Fibroblast of skin of abdomen (primary cell): ENCODE data around the gene PTPRU.

ENCODE experiments used
- DNase-seq: peaks from one replicate; pipeline ENCODE4 v3.0.0-alpha.2; 2013

Gene PTPRU

GRCh38 chr1:29267321-29268070 is 31.2 kb downstream of the PTPRU start:
- no peak for DNase-seq

DNA sequence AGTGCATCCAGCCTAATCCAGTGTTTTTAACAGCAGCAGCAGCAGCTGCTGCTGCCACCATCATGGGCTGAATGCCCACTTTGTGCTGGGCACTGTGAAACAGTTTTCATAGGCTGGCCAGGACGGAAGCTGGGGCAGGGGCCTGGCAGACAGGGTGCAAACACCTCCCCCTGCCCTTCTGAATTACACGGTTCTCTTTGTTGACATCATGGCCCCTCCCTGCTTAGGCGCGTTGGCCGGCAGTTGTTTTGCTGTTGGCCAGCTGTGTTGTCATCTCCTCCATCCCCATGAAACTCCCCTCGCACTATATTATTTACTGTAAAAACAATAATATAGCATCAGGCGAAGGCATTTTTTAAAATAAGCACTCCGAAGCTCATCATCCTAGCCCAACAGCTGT is 33.1 kb downstream of the PTPRU start:
- DNase-seq: no peak

DNA sequence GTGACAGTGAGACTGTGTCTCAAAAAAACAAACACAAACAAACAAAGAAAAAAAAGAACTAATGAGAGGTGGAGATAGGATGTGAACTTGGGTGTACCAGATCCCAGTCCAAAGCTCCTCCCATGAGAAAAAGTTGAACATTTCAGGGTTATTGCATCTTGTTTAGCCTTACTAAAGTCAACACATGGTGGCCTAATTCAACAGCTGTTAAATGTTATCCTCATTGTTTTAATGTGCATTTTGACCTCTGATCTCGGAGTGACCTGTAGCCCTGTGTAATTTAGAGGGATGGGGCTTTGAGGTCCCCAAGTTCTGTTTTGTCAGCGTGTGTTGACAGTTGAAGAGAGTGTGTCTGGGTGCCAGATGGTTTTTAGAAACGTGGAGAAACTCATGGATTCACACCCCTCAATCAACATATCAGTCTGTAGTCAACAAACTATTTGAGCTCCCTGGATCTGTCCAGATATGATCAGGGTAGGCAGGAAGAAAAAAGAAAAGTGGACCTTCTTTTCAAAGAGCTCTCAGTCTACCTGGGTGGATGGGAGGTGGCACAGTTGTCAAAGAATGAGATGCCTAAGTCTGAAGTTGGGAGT is 34.7 kb downstream of the PTPRU start:
- no peak for DNase-seq

GRCh38 chr1:29271724-29272123 is 35.4 kb downstream of the PTPRU start:
- peak; percentile 87 for DNase-seq

DNA sequence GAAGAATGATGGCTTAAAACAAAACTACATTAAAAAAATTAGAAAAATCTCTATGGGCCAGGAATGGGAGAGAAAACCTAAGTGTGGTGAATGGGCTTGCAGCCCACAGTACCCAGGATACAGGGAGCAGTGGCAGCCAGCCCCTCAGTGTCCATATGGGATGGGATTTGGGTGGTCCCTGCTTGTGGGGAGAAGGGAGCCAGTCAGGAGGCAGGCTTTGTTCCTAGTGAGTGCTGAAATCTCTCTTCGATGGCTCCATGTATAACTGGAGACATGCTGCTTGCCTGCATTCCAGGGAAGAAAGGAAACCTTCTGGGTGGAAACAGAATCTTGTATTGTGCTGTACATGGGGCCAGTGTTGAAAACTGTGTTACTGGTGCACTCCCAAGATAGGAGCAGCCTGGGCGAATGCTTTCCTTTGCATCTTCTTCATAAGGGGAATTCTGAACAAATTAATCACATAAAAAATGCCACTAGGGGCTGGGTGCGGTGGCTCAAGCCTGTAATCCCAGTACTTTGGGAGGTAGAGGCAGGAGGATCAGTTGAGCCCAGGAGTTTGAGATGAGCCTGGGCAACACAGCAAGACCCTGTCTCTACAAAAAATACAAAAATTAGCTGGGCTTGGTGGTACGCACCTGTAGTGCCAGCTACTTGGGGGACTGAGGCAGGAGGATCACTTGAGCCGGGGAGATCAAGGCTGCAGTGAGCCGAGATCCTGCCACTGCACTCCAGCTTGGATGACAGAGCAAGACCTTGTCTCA is 36.0 kb downstream of the PTPRU start:
- no peak for DNase-seq

DNA sequence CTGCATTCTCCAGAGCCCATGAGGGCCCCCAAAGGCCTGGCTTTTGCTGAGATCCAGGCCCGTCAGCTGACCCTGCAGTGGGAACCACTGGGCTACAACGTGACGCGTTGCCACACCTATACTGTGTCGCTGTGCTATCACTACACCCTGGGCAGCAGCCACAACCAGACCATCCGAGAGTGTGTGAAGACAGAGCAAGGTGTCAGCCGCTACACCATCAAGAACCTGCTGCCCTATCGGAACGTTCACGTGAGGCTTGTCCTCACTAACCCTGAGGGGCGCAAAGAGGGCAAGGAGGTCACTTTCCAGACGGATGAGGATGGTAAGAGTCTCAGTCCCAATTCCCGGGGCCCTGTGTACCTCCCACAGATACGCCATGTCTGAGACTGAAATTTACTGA is 39.1 kb downstream of the PTPRU start:
- DNase-seq: no peak

DNA sequence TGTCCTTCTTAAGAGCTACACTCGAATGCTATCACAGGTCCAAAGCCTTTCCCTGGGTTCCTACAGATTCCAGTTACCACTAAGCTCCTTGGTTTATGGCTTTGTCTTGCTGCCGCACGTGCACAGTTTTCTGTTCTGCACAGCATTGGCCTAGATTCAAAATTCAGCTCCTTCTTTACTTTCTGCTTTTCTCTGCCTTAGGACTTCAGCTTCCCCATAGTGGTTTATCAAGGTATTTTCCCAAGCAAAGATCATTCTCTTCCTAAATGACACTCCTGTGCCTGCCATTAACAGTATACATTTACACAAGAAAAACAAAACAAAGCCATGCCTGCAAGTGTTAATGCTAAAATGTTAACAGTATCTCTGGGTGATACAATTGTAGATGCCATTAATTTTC is 41.8 kb downstream of the PTPRU start:
- no peak for DNase-seq

GRCh38 chr1:29279406-29279805 is 43.1 kb downstream of the PTPRU start:
- DNase-seq: no peak

DNA sequence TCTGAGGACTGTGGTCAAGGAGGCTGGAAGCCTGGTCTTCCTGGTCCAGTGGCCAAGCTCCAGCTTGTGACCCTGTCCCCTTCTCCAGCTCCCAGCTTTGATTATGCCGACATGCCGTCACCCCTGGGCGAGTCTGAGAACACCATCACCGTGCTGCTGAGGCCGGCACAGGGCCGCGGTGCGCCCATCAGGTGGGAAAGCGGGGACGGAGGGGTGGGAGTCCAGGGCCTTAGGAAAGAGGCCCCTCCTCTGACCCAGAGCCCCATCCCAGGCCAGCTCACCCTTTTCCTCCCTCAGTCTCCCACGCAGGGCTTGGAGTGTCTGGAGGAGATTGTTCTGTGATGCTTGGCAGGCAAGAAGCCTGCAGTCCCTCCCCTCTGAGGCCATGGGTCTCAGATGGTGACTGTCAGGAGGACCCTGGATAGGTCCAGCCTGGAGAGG is 43.6 kb downstream of the PTPRU start:
- no peak for DNase-seq

DNA sequence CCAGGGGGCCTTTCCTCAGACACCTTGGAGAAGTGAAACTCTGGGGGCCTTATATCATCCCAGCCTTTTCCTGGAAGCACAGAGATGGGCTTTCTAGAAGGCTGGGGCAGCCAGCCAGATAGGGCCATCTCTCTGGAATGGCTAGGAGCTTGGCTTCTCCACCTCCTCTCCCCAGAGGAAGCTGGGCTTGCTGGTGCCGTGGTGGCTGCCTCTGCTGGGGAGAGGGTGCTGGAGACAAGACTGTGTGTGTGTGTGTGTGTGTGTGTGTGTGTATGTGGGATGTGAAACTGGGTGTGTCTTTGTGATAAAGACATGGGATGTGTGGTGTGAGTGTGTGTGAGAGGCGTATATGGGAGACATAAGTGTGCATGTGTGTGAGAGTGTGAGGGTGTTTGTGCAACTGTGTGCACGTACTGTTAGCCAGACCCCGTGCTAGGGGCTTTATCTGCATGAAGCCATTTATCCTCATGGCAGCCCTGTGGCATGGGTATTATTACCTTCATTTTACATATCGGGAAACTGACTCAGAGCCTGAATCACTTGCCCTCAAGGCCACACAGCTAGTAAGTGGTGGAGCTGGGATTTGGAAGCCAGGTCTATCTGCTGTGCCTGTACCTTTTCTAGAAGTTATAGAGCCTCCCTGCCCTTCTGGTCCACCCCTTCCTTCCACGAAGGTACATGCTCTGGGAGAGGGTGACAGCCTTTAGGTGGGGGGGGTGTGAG is 44.2 kb downstream of the PTPRU start:
- DNase-seq: peak; percentile 49

GRCh38 chr1:29281571-29281970 is 45.2 kb downstream of the PTPRU start:
- no peak for DNase-seq

DNA sequence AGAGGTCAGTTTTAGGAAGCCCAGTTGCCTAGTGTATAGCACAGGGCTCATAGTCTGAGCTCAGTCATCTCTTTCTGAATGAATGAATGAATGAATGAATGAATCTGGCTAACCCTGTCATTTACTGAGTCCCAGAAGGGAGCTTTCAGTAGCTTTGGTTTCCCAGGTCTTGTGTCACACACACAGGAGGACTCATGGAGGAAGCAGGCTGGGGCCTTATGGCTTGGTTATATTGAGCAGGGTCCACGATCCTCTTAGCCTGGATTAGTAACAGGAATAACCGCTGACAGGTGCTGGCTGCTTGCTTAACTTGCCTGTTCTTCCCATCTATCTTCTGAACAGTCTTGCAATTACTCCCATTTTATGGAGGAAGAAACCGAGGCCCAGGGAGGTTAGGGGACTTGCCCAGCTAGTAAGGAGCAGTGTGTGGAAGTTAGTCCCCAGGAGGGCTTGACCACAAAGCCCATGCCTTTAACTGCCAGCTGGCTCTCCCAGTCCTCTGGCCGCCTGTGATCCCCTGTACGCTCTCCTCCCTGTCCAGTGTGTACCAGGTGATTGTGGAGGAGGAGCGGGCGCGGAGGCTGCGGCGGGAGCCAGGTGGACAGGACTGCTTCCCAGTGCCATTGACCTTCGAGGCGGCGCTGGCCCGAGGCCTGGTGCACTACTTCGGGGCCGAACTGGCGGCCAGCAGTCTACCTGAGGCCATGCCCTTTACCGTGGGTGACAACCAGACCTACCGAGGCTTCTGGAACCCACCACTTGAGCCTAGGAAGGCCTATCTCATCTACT is 46.0 kb downstream of the PTPRU start:
- DNase-seq: no peak

DNA sequence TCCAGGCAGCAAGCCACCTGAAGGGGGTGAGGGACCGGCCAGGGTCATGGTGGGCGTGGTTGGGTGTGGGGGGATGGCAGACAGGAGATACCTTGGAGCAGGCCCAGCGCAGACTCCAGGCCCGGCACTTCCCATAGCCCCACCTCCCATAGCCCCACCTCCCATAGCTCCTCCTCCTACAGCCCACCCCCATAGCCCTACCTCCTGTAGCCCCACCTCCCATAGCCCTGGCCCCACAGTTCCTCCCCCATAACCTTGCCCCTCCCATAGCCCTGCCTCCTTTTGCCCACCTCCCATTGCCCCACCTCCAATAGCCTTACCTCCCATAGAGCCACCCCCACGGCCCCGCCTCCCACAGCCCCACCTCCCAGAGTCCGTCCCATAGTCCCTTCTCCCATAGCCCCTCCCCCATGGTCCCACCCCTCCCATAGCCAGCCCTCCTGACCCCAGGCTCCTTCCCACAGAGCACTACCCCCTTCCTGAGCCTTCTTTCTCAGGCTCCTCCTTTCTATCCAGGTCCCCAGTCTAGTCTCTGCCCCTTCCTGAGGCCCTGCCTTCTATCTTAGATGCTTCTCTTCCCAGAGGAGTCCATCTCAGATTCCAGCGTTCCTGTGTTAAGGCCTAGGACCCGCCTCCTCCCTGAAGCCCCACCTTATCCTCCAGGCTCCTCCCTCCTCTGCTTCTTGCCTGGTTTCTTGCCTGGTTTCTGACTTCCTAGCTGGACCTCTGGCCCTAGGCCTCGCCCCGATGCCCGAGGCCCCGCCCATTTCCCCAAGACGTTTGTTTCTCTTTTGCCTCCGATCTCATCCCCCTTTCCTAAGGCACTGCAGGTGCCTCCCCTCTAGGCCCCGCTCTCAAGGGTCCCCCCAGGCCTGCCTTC is 46.8 kb downstream of the PTPRU start:
- DNase-seq: peak; percentile 67

DNA sequence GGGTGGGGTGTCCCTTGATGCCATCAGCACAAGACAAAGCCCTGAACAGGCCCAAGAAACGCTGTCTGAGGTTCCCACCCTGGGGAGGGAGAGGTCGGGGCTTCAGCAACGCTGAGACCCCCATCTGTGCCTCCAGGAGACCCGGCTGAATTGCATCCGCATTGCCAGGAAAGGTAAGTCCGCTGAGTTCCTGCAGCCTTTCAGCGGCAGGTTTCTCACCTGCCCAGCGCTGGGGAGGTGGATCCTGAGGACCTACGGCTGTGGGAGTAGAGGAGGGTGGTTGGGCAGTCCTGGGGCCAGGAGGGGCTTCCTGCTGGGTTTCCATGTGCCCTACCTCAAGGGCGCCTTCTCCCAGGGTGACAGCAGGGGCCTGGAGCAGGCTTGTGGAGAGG is 47.5 kb downstream of the PTPRU start:
- no peak for DNase-seq

DNA sequence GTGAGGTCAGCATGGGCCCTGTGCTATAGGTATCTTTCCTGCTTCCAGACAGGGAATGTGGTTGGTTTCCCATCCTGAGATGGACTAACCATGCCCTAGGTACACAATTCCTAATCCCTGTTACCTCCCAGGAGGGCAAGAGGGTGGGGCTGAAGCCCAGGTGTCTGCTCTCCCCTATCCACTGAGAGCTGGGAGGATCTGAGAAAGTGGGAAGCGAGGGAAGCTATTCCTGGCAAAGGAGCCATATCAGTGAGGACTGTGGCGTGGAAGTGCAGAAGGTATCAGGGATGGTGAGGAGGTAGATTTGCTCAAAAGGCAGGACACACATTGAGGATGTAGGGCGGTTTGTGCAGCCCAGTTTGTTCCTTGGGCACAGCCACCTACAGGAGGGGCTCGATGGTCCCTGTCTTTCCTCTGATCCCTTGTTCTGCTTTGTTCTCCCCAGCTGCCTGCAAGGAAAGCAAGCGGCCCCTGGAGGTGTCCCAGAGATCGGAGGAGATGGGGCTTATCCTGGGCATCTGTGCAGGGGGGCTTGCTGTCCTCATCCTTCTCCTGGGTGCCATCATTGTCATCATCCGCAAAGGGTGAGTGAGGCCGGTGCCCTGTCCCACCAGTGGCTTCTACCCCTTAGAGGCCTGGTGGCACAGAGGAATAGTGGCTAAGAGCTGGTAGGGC is 48.1 kb downstream of the PTPRU start:
- no peak for DNase-seq

- DNase-seq: no peak
Measured at GRCh38 chr1:29284961-29285560, 48.7 kb downstream of the PTPRU start.

GRCh38 chr1:29285771-29286170 is 49.4 kb downstream of the PTPRU start:
- no peak for DNase-seq

DNA sequence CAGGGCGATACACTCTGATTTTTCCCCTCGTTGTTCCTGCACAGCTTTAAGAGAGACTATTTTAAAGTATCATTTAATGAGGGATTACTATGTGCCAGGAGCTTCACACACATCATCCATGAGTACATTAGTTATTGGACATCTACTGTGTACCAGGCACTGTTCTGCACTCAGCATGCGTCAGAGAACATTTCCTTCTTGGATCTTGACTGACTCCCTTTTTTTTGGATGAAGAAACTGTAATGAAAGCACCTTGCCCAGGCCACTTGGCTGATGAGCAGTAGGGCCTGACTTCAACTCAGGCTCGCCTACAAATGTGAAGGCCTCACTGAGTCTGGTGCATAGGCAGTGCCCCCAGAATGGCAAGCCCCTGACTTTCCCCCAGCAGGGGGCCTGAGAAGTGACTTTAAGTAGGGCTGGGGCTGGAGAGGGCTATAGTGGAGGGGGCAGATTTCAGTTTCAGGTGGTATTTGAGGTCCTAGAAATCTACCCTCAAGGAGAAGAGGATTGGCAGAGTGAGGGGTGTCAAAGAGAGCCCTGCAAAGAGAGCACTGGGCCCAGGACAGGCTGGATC is 50.0 kb downstream of the PTPRU start:
- no peak for DNase-seq

DNA sequence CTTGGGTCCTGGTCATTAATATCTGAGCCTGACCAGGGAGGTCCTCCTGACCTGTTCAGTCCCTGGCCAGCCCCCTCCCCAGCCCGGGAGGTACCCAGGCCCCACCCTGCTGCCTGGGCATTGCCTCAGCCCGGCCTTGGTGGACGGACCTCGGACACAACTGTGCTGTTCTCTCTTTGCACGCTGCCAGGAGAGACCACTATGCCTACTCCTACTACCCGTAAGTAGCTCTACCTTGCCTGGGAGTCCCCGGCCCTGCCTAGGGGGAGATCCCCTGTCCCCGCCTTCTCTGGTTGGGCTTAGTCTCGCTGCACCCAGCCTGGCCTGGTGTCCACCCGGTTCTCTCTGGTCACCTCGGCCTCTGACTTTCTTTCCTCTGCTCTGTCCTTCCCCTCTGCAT is 53.2 kb downstream of the PTPRU start:
- DNase-seq: no peak
